Measurements from ENCODE around the gene CSKMT.
"Not testable (repeated sequence)": the region's sequence is repeated elsewhere in the genome, so short reads cannot be mapped to it uniquely, and the experiment has no call there.

Gene CSKMT, protein sequence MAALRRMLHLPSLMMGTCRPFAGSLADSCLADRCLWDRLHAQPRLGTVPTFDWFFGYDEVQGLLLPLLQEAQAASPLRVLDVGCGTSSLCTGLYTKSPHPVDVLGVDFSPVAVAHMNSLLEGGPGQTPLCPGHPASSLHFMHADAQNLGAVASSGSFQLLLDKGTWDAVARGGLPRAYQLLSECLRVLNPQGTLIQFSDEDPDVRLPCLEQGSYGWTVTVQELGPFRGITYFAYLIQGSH

DNA sequence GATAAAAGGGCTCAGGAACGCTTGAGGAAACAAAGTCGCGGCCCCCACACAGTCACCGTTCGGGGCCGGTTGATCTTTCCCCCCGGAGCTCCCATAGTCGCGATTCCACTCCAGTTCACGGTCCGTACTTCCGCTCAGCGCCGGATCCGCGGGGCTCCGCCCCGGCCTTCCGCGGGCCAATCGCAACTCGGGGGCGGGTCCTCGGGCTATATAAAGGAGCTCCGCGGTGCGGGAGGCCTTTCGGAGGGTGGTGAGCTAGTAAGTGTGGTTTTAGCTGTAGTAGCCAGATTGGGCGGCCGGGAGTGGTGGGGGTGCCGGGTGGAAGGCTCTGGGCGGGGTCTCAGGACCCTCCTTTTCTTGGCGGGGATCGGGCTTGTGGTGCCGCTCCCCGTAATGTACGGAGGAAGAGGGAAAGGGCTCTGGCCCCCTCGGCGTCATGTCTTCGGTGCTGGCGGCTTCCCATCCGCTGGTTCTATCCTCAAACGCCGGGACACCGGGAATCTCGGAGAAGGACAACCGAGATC, at the start of gene CSKMT, which contains the start of gene C11orf98:
Gene CSKMT (plus strand): TSS at position 238 of the 524 bp plus-strand sequence. CDS start 568 bp downstream, outside the sequence.
Gene C11orf98 (minus strand): TSS at position 136 of the 524 bp plus-strand sequence. CDS start 41 bp downstream, at position 95.
- peak; percentile 95 for DNase-seq

DNA sequence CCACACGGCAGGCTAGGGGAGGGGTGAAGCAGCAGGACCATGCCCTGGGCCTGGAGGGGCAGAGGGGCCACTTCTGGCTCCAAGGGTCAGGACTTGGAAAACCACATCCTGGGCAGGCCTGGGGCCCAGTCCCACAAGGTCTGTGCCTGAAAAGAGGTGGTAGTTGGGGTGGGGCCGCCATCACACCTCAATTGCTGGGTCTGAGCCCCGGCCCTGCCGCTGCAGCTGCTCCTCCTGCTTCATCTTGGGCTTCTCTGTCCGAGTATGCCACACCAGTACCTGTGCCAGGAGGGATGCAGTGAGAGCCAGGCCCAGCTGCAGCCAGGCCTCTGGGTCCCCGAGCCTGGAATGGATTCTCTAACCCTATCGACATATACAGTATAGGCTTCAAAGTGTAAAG, 49.6 kb upstream of the CSKMT start:
- no peak for DNase-seq

DNA sequence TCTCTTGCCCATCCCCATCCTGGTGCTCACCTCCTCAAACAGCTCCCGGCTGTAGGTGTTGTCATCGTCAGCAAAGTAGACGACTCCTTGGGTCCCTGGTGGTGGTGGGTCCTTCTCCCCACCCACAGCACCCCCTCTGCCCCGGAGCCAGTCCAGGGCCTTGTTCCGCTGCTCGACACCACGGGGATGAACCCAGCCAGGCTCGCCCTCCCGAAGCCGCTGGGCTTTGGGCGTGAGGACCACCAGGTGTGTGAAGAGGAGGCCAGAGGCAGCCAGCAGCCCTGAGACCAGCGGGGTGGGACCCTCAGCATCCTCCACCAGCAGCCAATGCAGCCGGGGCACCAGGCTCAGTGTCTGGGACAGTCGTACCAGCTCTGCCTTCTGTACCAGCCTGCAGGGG, 48.2 kb upstream of the CSKMT start:
- DNase-seq = not testable (repeated sequence)

DNA sequence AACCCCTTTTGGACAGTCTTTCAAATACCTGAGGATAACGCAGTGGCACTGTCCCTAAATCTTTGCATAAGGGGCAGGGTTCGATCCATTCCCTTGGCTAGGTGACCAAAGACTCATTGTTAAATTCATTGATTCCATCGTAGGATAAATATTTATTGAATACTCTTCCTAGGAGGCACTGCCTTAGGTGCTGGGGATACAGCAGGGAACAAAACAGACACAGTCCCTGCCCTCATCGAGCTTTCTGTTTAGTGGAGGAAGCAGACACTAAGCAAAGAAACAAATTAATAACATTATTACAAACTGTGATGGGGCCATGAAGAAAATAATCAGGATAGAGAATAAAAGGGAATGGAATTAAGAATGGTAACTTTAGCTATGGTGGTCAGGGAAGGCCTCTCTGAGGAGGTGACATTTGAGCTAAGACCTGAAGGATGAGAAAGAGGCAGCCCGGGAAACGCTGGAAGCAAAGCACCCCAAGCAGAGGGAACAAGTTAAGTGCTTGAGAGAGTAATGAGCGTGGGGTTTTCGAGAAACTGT, 44.0 kb upstream of the CSKMT start:
- no peak for DNase-seq

DNA sequence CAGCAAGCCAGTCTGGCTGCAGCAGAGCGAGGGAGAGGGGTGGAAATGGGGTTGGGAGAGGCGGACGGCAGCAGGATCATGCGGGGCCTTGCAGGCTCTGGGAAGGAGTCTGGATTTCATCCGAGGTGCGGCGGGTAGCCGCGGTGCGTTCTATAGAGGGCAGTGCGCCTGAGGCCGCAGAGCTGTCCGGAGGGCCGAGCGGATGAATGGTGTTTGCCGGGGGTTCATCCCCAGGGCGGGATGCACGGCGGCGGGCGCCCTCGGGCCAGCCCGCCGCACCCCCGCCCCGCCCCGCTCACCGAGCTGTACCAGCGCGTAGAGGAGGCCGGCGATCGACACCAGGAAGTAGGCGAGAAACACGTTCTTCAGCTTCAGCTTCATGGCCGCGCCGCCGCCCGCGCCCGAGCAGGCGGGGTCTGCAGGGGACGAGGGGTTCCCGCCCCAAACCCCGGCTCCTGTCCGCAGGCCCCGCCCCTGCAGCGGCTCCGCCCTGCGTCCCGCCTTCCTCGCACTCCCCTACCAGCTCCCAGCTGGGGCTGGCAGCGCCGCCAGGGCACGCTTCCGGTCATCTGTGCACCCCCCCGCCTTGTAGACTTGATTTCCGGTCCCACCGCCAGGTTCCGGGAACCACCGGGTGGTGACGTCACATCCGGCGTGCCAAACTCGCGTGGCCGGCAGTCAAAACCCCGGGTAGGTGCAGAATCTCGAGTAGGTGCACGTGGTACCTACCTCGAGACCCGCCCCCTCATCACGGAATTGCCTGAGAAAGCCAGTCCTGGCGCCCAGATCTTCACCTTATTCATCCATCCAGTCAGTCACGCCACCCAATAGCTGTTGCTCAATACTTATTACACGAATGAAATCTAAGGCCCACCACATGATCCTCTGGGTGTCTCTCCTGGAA, 43.3 kb upstream of the CSKMT start, which contains the start of gene B3GAT3:
Gene B3GAT3 (minus strand): TSS at position 420 of the 904 bp plus-strand sequence. CDS start 39 bp downstream, at position 381.
- DNase-seq = peak; percentile 94

DNA sequence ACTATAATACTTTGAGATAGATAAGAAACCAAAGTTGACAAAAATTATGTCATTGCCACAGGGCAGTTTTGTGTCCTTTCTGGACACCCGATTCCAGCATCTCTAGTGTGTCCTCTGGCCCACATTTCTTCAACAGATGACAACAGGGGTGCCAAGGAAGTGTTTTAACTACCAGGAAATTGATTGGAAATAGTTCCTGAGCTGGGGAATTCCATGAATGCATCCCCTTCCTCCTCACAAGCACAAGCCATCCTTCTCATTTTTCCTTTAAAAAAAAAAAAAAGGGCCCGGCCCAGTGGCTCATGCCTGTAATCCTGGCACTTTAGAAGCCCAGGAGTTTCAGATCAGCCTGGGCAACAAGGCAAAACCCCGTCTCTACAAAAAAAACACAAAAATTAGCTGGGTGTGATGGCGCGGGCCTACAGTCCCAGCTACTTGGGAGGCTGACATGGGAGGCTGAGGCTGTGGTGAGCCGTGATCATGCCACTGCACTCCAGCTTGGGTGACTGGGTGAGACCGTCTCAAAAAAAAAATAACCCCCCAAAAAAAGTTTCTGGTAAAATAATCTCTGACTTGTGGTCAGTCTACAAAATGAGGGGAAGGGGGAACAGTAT, 42.5 kb upstream of the CSKMT start:
- DNase-seq = no peak

DNA sequence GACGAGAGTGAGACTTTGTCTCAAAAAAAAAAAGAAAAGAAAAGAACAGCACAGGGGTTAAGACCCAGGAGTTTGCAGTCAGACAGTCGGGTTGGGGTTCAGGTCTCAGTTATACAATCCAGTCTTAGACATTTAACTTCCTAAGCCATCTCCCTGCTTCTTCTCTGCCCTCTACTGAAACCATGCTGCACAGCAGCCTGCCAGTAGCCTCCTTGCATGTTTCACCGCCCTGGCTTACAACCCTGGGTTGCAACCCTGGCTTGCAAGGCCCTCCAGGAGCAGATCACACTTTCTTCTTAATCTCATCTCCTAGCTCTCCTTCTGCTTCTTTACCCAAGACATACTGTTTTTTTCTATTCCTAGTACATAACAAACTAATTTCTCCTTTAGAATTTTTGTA, 37.4 kb upstream of the CSKMT start:
- no peak for DNase-seq

DNA sequence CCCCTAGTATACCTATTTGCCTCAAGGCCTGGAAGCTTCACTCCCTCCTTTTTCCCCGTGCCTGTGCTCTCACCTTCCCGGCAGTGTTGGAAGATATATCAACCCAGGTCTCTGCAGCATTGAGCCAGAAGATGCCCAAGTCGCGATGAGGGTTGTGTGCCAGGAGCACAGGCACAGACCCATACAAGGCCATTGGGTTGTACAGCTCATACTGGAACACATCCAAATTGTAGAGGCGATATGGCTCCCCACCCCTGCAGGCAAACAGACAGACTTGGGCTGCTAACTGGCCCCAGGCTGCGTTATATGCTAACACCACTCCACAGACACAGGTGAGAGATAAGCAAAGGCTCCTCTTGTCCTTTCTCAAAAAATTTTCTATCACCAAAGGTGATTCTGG, 32.6 kb upstream of the CSKMT start:
- no peak for DNase-seq

DNA sequence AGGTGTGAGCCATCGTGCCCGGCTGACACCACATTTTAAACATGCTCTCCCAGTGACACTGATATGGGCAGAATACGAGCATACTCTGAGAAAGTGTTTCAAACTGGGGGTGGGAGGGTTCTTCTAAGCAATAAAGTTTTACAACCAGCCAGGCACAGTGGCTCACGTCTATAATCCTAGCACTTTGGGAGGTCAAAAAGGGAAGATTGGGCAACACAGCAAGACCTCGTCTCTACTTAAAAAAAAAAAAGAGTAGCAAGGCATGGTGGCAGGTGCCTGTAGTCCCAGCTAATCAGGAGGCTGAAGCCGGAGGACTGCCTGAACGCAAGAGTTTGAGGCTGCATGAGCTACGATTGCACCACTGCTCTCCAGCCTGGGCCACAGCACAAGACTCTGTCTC, 20.9 kb upstream of the CSKMT start:
- DNase-seq = no peak

DNA sequence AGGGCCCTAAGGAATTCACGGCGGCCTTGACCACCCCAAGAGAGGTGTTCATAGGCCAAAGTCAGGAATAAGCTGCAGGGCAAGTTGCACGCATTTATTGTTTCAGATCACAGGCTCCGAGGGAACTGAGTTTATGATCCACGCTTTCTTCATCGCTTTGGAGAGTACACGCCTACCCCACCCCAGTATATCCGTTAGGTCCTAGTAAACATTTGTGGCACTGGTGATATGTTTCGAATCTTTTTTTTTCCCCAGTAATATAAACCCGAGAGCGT, 19.5 kb upstream of the CSKMT start:
- no peak for DNase-seq

DNA sequence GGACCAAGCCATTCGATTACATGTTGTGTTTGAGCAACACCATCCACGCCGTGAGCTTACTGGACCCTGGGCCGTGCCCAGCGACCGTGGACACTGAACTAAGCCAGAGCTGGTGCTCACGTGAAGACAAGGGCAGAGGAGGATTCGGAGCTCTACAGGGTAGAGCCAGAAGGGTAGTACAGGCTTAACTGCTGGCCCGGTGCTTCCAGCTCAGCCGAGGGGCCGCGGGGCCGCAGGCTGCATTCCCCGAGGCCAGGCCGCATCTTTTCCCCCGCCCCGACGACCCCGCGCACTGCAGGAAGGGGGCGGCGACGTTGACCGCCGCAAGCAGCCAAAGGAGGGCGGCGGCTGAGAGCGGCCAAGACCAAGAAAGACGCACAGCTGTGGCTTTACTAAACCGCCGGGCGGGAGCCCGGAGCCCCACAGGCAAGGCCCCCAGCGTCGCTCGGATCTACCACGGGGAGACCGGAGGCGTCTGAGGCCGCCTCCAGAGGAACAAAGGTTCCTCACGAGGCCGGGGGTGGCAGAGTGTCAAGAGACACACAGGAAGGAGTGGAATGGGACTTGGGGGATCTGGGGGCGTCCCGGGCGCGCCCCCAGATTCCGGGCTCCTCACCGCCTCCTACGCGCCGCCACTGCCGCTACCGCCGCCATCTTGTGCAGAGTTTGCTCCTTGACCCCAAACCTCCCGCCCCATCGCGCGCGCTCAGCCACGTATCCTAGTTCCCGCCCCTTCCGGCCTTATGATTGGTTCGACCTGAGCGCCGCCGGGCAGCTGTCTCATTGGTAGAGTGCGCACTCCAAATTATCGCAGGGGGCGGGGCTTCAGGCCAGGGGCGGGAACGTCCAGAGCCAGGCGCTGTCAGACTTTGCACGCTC, 18.9 kb upstream of the CSKMT start, which contains the start of gene GANAB:
Gene GANAB (minus strand): TSS at position 668 of the 879 bp plus-strand sequence. CDS start 14 bp downstream, at position 654.
- peak; percentile 98 for DNase-seq

DNA sequence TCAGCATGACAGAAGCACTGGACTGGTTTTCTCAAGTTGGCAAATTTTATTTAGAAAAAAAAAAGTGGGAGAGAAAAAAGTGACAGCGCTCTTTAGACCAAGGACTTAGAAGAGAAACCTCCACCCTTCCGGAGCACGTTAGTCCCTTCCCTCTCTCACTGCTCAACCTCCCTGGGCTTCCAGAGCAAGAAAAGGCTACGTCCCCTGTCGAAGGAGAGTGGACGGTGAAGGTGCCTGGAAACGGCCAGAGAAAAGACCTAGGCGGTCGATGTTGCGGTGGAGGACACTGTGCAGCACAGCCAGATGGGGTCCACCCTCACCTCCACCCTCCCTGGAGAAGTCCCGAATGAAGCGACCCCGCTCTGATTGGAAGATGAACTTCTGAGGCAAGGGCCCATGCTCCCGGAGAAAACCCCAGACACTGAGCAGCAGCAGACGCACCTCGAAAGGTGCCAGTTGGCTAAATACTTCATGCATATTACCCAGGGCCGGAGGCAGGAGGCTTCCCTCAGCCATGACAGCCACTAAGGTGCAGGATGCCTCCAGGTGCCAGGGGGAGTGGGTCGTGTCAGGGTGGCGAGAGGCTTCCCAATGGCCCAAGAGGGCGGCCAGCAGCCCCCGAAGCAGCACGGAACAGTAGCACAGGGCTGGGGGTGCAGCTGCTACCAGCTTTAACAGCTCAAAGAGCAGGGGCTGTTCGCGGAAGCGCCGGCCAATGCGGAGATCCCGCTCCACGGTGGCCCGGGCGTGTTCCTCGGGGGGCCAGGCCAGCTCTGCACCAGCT, 18.1 kb upstream of the CSKMT start:
- no peak for DNase-seq

DNA sequence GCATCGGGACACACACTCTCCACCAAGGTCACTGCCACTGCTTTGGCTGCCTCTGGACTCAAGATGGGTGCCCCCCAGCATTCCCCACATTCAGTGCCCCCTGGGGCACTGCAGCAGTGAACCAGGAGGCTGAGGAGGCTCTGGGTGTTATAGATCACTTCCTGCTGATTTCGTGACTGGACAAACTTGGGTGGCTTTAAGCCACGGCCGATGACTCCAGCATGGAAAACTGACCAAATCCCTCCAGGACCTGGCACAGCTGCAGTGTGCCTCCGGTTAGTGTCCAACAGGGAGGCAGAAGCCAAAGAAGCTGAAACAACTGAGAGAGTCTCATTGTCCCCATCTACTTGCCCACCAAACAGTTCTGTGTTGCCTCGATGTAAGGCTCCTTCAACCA, 17.5 kb upstream of the CSKMT start:
- DNase-seq = no peak

DNA sequence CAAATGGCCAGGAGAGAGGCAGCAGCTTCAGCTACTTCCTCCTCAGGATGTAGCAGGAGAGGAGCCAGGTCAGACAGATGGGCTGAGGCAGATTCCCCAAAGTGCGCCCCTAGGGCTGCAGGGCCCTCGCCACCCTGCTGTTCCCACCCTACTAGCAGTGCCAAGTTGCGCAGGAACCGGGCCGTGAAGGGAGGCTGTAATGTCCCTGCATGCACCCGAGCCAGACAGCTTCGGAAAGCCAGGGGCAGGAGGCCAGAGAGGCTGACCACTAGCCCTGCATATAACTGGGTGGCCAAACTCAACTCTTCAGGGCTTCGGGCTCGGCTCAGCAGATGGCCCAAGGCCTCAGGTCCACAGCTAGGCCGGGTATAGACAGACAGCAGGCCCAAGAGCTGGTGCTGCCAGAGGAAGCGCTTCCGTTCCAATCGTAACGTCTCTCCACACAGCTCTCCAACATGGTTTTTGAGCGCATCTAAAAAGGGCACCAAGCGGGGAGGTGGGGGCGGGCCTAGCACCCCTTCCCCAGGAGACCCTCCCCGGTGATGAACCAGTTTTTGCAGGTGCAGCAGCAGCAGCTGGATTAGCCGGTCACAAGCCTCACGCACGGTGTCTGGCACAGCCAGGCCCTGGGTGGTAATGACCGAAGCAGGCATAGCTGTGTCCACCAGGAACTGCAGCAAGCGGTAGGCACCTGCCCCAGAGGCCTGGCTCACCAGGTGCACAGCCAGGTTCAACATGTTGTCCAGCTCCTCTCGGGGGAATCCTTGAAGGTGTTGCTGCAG, 16.7 kb upstream of the CSKMT start:
- DNase-seq = no peak

DNA sequence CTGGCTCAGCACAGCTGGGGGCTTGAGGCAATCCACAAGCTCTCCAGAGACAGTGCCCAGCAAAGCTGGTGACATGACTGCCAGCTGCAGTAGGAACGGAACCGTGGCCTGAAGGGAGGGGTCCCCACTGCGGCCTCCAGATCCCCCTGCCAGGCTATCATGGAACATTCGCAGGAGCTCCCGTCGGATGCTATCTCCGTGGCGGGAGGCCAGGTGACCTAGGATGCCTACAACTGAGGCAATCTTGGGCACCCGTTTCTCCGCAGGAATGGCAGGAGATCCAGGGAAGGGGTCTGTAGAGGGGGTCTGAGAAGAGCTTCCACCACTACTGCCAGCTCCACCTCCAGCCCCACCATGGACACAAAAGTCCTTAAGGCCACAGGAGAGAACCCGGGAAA, 16.1 kb upstream of the CSKMT start:
- DNase-seq = no peak

DNA sequence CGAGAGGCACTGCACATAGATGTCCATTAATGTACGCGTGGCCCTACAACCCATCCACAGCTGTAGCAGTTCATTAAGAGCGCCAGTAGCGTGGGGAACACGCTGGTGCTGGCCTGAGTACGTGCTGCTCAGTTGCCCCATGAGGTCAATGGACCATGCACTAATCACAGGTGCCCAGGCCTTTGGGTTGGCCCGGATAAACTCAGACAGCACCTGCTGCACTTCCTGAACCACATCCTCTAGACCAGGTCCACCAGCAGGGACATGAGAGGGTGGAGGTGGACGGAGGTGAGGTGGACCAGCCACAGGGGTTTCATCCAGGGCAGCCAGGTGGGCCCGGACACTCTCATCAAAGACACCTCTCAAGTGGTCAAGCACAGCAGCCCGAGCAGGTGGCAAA, 15.6 kb upstream of the CSKMT start:
- no peak for DNase-seq

DNA sequence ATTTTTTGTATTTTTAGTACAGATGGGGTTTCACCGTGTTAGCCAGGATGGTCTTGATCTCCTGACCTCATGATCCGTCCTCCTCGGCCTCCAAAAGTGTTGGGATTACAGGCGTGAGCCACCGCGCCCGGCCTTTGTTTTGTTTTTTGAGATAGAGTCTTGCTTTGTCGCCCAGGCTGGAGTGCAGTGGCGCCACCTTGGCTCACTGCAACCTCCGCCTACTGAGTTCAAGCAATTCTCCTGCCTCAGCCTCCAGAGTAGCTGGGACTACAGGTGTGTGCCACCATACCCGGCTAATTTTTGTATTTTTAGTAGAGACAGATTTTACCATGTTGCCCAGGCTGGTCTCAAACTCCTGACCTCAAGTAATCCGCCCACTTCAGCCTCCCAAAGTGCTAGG, 14.8 kb upstream of the CSKMT start:
- not testable (repeated sequence) for DNase-seq

DNA sequence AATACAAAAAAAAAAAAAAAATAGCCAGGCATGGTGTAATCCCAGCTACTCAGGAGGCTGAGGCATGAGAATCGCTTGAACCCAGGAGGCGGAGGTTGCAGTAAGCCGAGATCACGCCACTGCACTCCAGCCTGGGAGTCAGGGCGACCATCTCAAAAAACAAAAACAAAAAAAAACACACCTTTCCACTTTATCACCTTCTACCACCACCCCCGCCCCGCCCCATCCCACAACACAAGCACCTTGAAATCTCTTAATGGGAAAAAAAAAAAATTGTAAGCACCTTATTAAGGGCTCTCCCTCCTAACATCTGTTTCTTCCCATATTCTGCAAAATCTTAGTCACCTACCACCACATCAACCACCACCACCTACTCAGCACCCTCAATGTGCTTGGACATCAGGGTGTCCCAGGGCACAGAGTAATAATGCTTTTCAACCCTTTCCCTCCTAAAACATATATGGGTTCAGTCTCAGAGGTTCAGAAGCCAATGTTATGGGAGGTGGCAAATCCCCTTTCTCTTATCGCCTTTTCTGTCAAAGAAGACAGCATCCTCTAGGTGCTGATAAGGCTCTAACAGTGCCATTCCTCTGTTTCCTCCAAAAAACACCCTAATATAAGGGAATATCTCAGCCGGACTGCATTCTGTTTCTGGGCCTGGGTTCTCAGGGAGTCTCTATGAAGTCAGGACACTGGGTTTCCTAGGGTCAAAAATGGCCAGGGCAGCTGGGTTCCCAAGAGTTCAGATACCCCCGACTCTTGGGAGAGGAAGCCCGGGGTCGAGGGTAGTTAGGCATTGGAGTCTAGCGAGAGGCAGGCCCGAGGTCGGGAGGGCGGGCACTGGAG, 12.7 kb upstream of the CSKMT start:
- DNase-seq = no peak

DNA sequence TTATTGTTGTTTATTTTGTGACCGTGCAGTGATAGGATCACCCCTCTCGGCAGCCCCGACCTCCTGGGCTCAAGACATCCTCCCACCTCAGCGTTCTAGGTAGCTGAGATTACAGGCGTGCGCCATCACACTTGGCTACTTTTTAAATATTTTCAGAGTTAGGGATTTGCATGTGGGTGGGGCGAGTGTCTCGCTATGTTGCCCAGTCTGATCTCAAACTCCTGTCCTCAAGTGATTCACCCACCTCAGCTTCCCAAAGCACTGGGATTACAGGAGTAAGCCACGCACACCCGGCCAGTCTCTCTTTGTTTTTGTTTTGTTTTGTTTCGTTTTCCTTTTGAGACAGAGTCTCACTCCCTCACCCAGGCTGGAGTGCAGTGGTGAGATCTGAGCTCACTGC, 10.8 kb upstream of the CSKMT start:
- no peak for DNase-seq
